H1 (cell line): Measurements from ENCODE around the gene PCSK1N. TPM values are rescaled to one million over a fixed set of nuclear protein-coding genes. Genes with fewer than 3 reads are reported as not detected.

Experiments used
- CTCF ChIA-PET: fragments of 300-600 bp; sonication (Branson Sonifier 250); formaldehyde crosslinking; loops from one replicate; lab custom pipeline; 2021; ENCODE audit not compliant: partially characterized antibody; lab: Charles Lee
- POLR2A ChIA-PET: fragments of 300-600 bp; sonication (Branson Sonifier 250); formaldehyde crosslinking; loops from one replicate; lab custom pipeline; 2021; ENCODE audit warnings: inconsistent platforms; ENCODE audit not compliant: partially characterized antibody; lab: Charles Lee
- DNase-seq, 2 experiments: peaks; one replicate each; pipeline versions ENCODE4 v3.0.0 to v3.0.0-alpha.2; 2010 to 2022; ENCODE audit warnings: low spot score in 2 of 2, low read depth in 1 of 2, mixed read lengths in 1 of 2
- FAIRE-seq: peaks from 2 replicates; lab custom pipeline; 2011; peaks lifted over from hg19 to GRCh38; lab: Jason Lieb, UNC
- H2AFZ ChIP-seq: 2 replicates; pipeline ENCODE4 v1.8.1; 2012; ENCODE audit warnings: low read length, inconsistent platforms
- H2AK5ac ChIP-seq: 2 replicates; pipeline ENCODE4 v1.6.1; 2013; ENCODE audit warnings: low read depth, low read length
- H2BK120ac ChIP-seq: replicated peaks from 2 replicates; pipeline ENCODE3; 2013; ENCODE audit warnings: low read depth, low read length, inconsistent platforms
- H2BK12ac ChIP-seq: 2 replicates; pipeline ENCODE4 v1.6.1; 2013; ENCODE audit warnings: low read depth, low read length
- H2BK15ac ChIP-seq: 2 replicates; pipeline ENCODE4 v1.6.1; 2013; ENCODE audit warnings: low read length
- H2BK20ac ChIP-seq: 2 replicates; pipeline ENCODE4 v1.6.1; 2013; ENCODE audit warnings: low read length
- H2BK5ac ChIP-seq: 2 replicates; pipeline ENCODE4 v1.6.1; 2013; ENCODE audit warnings: low read depth, low read length
- H3K14ac ChIP-seq: 2 replicates; pipeline ENCODE4 v1.6.1; 2013; ENCODE audit warnings: inconsistent platforms; ENCODE audit not compliant: insufficient read length
- H3K18ac ChIP-seq: 2 replicates; pipeline ENCODE4 v1.6.1; 2013; ENCODE audit warnings: low read length; ENCODE audit errors: extremely low read depth
- H3K23ac ChIP-seq: 2 replicates; pipeline ENCODE4 v1.6.1; 2013; ENCODE audit warnings: inconsistent platforms; ENCODE audit not compliant: insufficient read length
- H3K23me2 ChIP-seq: 2 replicates; pipeline ENCODE4 v1.6.1; 2013; ENCODE audit warnings: low read depth, low read length
- H3K27ac ChIP-seq: 2 replicates; pipeline ENCODE4 v1.6.1; 2011; ENCODE audit warnings: low read depth, low read length, inconsistent platforms
- H3K27me3 ChIP-seq, 4 experiments: replicated peaks in 1 of 4; 1 replicate in 1 of 4; 2 replicates in 3 of 4; pipeline versions ENCODE4 v1.6.1 to v1.8.1; 2011 to 2013; ENCODE audit warnings: low read length in 3 of 4, mild to moderate bottlenecking in 3 of 4, inconsistent platforms in 2 of 4, mixed read lengths in 2 of 4, moderate library complexity in 1 of 4; ENCODE audit not compliant: control insufficient read depth in 3 of 4, insufficient read depth in 3 of 4; ENCODE audit errors: extremely low read depth in 1 of 4
- H3K36me3 ChIP-seq, 4 experiments: 2 replicates each; pipeline versions ENCODE4 v1.6.1 to v1.8.1; 2011 to 2013; ENCODE audit warnings: mild to moderate bottlenecking in 4 of 4, low read length in 3 of 4, moderate library complexity in 2 of 4, control low read depth in 1 of 4, inconsistent platforms in 1 of 4; ENCODE audit not compliant: insufficient read depth in 4 of 4, control insufficient read depth in 2 of 4
- H3K4ac ChIP-seq: replicated peaks from 2 replicates; pipeline ENCODE3; 2013; ENCODE audit warnings: low read length, low read depth, mixed read lengths, inconsistent platforms; ENCODE audit not compliant: insufficient read length
- H3K4me1 ChIP-seq, 4 experiments: replicated peaks in 1 of 4; 1 replicate in 1 of 4; 2 replicates in 3 of 4; pipeline versions ENCODE4 v1.6.1 to v1.8.1; 2011 to 2013; ENCODE audit warnings: low read length in 3 of 4, inconsistent platforms in 2 of 4, mixed read lengths in 1 of 4; ENCODE audit not compliant: insufficient read depth in 4 of 4, control insufficient read depth in 3 of 4
- H3K4me2 ChIP-seq, 2 experiments: 2 replicates each; pipeline versions ENCODE4 v1.6.1 to v1.8.1; 2011 to 2013; ENCODE audit warnings: low read depth in 2 of 2, low read length in 2 of 2, control low read depth in 1 of 2, inconsistent platforms in 1 of 2, mild to moderate bottlenecking in 1 of 2; ENCODE audit not compliant: insufficient read depth in 1 of 2
- H3K4me3 ChIP-seq, 4 experiments: fragments of 200-600, 300-600 bp in 1 of 4; sonication (generic), shearing (Covaris generic), sonication (Bioruptor Twin) in 1 of 4; 2 replicates each; pipeline versions ENCODE4 v1.5.1 to v1.8.1; 2011 to 2016; ENCODE audit warnings: low read length in 4 of 4, low read depth in 3 of 4, control low read depth in 2 of 4, inconsistent platforms in 2 of 4, mild to moderate bottlenecking in 2 of 4, mixed read lengths in 1 of 4, moderate library complexity in 1 of 4; ENCODE audit not compliant: insufficient read depth in 2 of 4; ENCODE audit errors: extremely low read depth in 1 of 4
- H3K56ac ChIP-seq: replicated peaks from 2 replicates; pipeline ENCODE3; 2013; ENCODE audit warnings: low read depth, mild to moderate bottlenecking, mixed read lengths, low read length, inconsistent platforms; ENCODE audit not compliant: insufficient read length
- H3K79me1 ChIP-seq: 2 replicates; pipeline ENCODE4 v1.6.1; 2013; ENCODE audit warnings: low read depth, low read length, control low read depth
- H3K79me2 ChIP-seq, 2 experiments: 2 replicates each; pipeline versions ENCODE4 v1.6.1 to v1.8.1; 2012 to 2013; ENCODE audit warnings: low read length in 2 of 2, mild to moderate bottlenecking in 2 of 2, inconsistent platforms in 1 of 2; ENCODE audit not compliant: insufficient read depth in 2 of 2, control insufficient read depth in 1 of 2
- H3K9ac ChIP-seq, 4 experiments: replicated peaks in 1 of 4; 1 replicate in 1 of 4; 2 replicates in 3 of 4; pipeline versions ENCODE4 v1.6.1 to v1.8.1; 2011 to 2013; ENCODE audit warnings: low read depth in 3 of 4, low read length in 3 of 4, control low read depth in 2 of 4, mild to moderate bottlenecking in 2 of 4, moderate library complexity in 2 of 4, inconsistent platforms in 1 of 4; ENCODE audit errors: extremely low read depth in 1 of 4
- H3K9me3 ChIP-seq, 2 experiments: 2 replicates each; pipeline versions ENCODE4 v1.6.1 to v1.8.1; 2012 to 2013; ENCODE audit warnings: mild to moderate bottlenecking in 2 of 2, moderate library complexity in 2 of 2, control low read depth in 1 of 2, inconsistent platforms in 1 of 2, low read depth in 1 of 2, low read length in 1 of 2, mixed read lengths in 1 of 2; ENCODE audit not compliant: insufficient read depth in 2 of 2
- H4K20me1 ChIP-seq, 2 experiments: replicated peaks in 1 of 2; 2 replicates each; pipeline versions ENCODE3 to v1.8.1; 2011 to 2013; ENCODE audit warnings: inconsistent platforms in 2 of 2, low read length in 2 of 2, mild to moderate bottlenecking in 1 of 2; ENCODE audit not compliant: insufficient read depth in 2 of 2, control insufficient read depth in 1 of 2
- H4K5ac ChIP-seq: 2 replicates; pipeline ENCODE4 v1.6.1; 2013; ENCODE audit warnings: low read length, low read depth, mixed read lengths, inconsistent platforms; ENCODE audit not compliant: insufficient read length
- H4K8ac ChIP-seq: 2 replicates; pipeline ENCODE4 v1.8.0; 2013; ENCODE audit warnings: mild to moderate bottlenecking, moderate library complexity, low read length, inconsistent platforms; ENCODE audit not compliant: insufficient read depth; ENCODE audit errors: extremely low read depth
- H4K91ac ChIP-seq: replicated peaks from 2 replicates; pipeline ENCODE3; 2013; ENCODE audit warnings: low read length, mixed read lengths, inconsistent platforms; ENCODE audit not compliant: insufficient read length
- CHD1 ChIP-seq: IDR thresholded peaks from 2 replicates; pipeline ENCODE4 v1.6.1; 2012; ENCODE audit warnings: low read depth, low read length, improper control_type of control experiment
- E2F6 ChIP-seq: IDR thresholded peaks from 2 replicates; pipeline ENCODE4 v1.6.1; 2012; ENCODE audit warnings: inconsistent platforms
- GTF2F1 ChIP-seq: IDR thresholded peaks from 2 replicates; pipeline ENCODE4 v1.6.1; 2012; ENCODE audit warnings: low read depth, low read length, improper control_type of control experiment, borderline replicate concordance
- HDAC6 ChIP-seq: IDR thresholded peaks from one replicate; pipeline ENCODE4 v1.7.1; 2012; ENCODE audit warnings: low read depth, mild to moderate bottlenecking, inconsistent platforms, low read length, moderate library complexity
- RFX5 ChIP-seq: IDR thresholded peaks from 2 replicates; pipeline ENCODE4 v1.6.1; 2011; ENCODE audit warnings: low read depth, low read length, improper control_type of control experiment, borderline replicate concordance
- RXRA ChIP-seq: IDR thresholded peaks from 2 replicates; pipeline ENCODE4 v1.6.1; 2011; ENCODE audit warnings: low read depth, mild to moderate bottlenecking, low read length, moderate library complexity; ENCODE audit not compliant: insufficient read depth
- SAP30 ChIP-seq: fragments of 300-600 bp; sonication (generic); IDR thresholded peaks from 2 replicates; pipeline ENCODE4 v1.7.1; 2012; ENCODE audit warnings: low read length, moderate library complexity, mild to moderate bottlenecking, inconsistent platforms; ENCODE audit not compliant: insufficient read depth, insufficient replicate concordance
- SIRT6 ChIP-seq: IDR thresholded peaks from one replicate; pipeline ENCODE4 v1.7.1; 2012; ENCODE audit warnings: low read length, inconsistent platforms
- TAF1 ChIP-seq: IDR thresholded peaks from 2 replicates; pipeline ENCODE4 v1.6.1; 2011; ENCODE audit warnings: mild to moderate bottlenecking, low read depth, low read length
- TAF7 ChIP-seq: optimal IDR thresholded peaks from 2 replicates; pipeline ENCODE3; 2011; ENCODE audit warnings: low read depth, mild to moderate bottlenecking, inconsistent platforms, low read length, moderate library complexity, borderline replicate concordance
- TEAD4 ChIP-seq: IDR thresholded peaks from 2 replicates; pipeline ENCODE4 v1.6.1; 2012; ENCODE audit warnings: low read depth, low read length, inconsistent platforms, mixed read lengths
- WGBS, 2 experiments: shearing (Covaris generic) in 1 of 2; methylation state at CpG; one replicate each; pipeline versions ENCODE4 v1.1.6 to v1.1.7; 2013 to 2015; ENCODE audit warnings: low lambda C conversion rate in 2 of 2, mixed read lengths in 2 of 2, inconsistent platforms in 1 of 2, low coverage in 1 of 2, missing lambda C conversion rate in 1 of 2; ENCODE audit not compliant: insufficient replicate concordance in 2 of 2, insufficient coverage in 1 of 2, insufficient read length in 1 of 2; ENCODE audit errors: extremely low coverage in 1 of 2, missing lambda C conversion rate in 1 of 2; 5-methylcytosine and 5-hydroxymethylcytosine counted together
- polyA plus RNA-seq, 7 experiments: library from polyadenylated mRNA; depleted of rRNA in 3 of 7; stranded (reverse) in 5 of 7; unstranded in 2 of 7; fragments of >200 nt in 5 of 7; fragments of 200-250 nt in 2 of 7; gene quantifications; 1 replicate in 5 of 7; 2 replicates in 1 of 7; 4 replicates in 1 of 7; pipeline versions ENCODE4 v1.2.1 to v1.2.3, GENCODE V29; 2011 to 2013; ENCODE audit warnings: missing spikeins in 2 of 7, mixed read lengths in 2 of 7
- total RNA-seq: library from RNA; stranded (reverse); fragmentation: NEBNext Ultra II Directional; extraction: Animal tissue kit (Norgen Biotek cat#: 25700); gene quantifications from 2 replicates; pipeline ENCODE4 v1.2.1, GENCODE V29; 2021

PCSK1N gene
- total and polyA plus RNA-seq, 2 of the 8 experiments (the other 6 are each of a cell fraction or from before 2014, with no cell fraction given): 3.6 to 4.5 TPM

- Histone ChIP-seq H3K18ac (no peak within 1 kb of the TSS), H3K9me3 (no peaks in the 10 kb centered on the region; a peak in 1 of 4 replicates), H2BK120ac (no peak within 1 kb of the TSS), H3K27ac (no peak within 1 kb of the TSS), H2BK5ac (no peak within 1 kb of the TSS), H2BK12ac (no peak within 1 kb of the TSS), H3K4ac (no peak within 1 kb of the TSS), H2BK20ac (no peak within 1 kb of the TSS), H3K14ac (no peak within 1 kb of the TSS), H4K91ac (no peak within 1 kb of the TSS), H4K20me1 (no peaks in the 10 kb centered on the region), H3K79me2 (no peaks in the 10 kb centered on the region), H2AK5ac (no peak within 1 kb of the TSS), H2BK15ac (no peak within 1 kb of the TSS), H3K4me3 (peak within 1 kb of the TSS; percentile 14 to 54 (median 18); a peak in 6 of 8 replicates), H3K23me2 (peaks cover under 1% of the 10 kb centered on the region; the same call in 1 of the 2 replicates), H3K4me1 (peaks cover 0 to 3% (median 0%) of the 10 kb centered on the region in 4 experiments; a peak in 2 of 7 replicates), H3K56ac (no peak within 1 kb of the TSS), H2AFZ (no peak within 1 kb of the TSS), H4K5ac (no peak within 1 kb of the TSS), H3K36me3 (peaks cover 0 to 13% (median 3%) of the 10 kb centered on the region in 4 experiments; a peak in 4 of 8 replicates), H3K79me1 (no peaks in the 10 kb centered on the region), H3K27me3 (peaks cover 0 to 19% (median 11%) of the 10 kb centered on the region in 4 experiments; a peak in 5 of 7 replicates), H3K9ac (no peak within 1 kb of the TSS), H3K4me2 (peak within 1 kb of the TSS; percentile 58 to 64), H4K8ac (peak within 1 kb of the TSS; percentile 85), H3K23ac (no peak within 1 kb of the TSS)
- FAIRE-seq (no peak), DNase-seq (no peak)
- CTCF ChIA-PET: interaction anchor here (1.3 kb wide), 1 partner anchor 10 kb away, joined by 4 read pairs; no protein-coding TSS in a partner anchor
- POLR2A ChIA-PET: interaction anchor here (0.6 to 1.8 kb wide), 6 partner anchors 10 to 246 kb away, joined by 3 to 8 read pairs (median 4); partner anchors contain the start of gene SLC35A2
- WGBS, 2 experiments: 71% methylated on average over 3 of the region's 67 CpGs; no CpG with 5 or more reads in 1 of the 2 experiments
- TF ChIP-seq SIRT6 (no peak), SAP30 (no peak), GTF2F1 (no peak), RXRA (no peak), HDAC6 (no peak), RFX5 (no peak), TAF7 (no peak), TEAD4 (no peak), TAF1 (no peak), E2F6 (no peak; the same call in 1 of the 2 replicates), CHD1 (no peak)
These were observed 9.1 kb downstream of the PCSK1N start, which contains the start of gene ERAS for GRCh38 chrX:48826135-48826875. TSS of gene ERAS (plus strand) at chrX:48826513. CDS start at chrX:48829124, 2,611 bp downstream.
